HG03354 (cell line): ENCODE results near the gene DNASE1.

Source experiments
- ATAC-seq: cut with Tn5 transposase; IDR thresholded peaks from one replicate; pipeline ENCODE4 v1.9.1; 2021; ENCODE audit warnings: mild to moderate bottlenecking; ENCODE audit not compliant: unreplicated experiment, poor library complexity, severe bottlenecking

DNASE1 gene

GRCh38 chr16:3690980-3691720 lies 36.7 kb downstream of the DNASE1 start:
- no peak for ATAC-seq

DNA sequence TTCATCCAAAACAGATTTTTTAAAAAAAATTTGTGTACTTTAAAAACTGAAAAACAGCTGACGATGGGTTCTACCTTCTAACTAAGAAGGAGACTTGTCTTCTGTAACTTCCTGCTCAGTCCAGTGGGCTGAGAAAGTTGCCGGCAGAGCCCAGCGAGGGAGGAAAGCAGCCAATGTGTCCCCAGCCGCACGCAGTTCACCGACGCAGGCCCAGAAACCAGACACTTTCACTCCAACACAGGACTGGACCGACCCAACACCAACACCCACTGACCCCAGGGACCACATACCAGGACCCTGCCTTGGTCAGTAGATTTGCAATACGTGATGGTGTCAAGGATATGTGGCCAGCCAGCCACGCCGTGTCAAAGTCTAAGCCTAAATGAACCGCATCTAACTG lies 37.3 kb downstream of the DNASE1 start:
- no peak for ATAC-seq

- ATAC-seq, result no peak
These were observed 39.6 kb downstream of the DNASE1 start for GRCh38 chr16:3694051-3694450.

DNA sequence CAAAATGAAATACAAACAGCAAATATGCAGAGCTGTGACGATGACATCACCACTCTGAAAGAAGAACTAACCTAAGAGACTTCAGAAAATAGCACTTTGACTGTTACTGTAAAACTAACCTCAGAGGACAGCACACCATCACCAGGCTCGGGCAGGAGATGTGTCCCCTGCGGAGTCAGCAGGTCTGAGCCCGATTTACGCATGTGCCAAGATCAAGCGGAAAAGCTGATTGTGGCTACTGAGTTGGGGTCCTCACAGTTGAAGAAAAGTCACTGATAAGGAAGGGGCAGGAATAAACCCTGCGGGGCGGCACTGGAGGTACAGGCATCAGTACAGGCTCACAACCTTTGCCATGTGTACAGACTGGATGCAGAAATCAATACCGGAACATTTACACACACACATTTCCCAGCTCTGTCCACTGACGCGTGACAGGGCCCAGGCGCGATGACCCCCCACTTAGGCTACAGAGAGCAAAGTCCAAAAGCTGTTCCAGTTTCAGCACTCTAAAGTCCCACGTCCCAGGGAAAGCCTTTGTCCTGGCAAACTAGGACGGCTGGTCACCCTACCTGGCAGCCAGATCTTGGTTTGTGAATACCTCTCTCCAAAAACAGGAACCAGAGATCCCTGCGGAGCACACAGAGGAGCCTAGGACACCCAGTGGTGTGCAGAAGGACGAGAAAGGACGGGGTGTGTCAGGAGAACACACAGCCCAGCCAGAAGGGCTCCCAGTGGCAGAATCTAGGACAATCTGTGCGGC lies 41.3 kb downstream of the DNASE1 start:
- ATAC-seq, result no peak

- ATAC-seq, result no peak
These were observed 42.1 kb downstream of the DNASE1 start for GRCh38 chr16:3696425-3697218.

GRCh38 chr16:3698941-3699340 lies 44.5 kb downstream of the DNASE1 start:
- ATAC-seq, result no peak

DNA sequence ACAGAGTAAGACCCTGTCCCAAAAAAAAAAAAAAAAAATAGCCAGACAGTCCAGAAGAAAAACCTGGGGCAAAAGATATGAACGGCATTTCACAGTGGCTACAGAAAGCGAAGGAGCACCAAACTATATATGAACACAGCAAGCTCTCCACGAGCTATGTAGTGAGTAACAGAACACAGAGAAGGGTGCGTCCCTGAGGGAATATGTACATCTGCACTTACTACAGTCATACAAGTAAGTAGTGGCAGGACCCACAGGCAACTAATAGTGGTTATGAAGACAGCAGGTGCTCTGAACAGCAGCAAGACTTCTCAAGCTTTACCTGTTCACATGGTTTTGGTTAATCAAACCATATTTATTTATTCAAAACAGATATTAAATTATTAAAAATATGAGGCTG lies 47.0 kb downstream of the DNASE1 start:
- ATAC-seq, result no peak

- ATAC-seq, result no peak
These were observed 47.6 kb downstream of the DNASE1 start for GRCh38 chr16:3702082-3702481.

- no peak for ATAC-seq
These were observed 51.9 kb downstream of the DNASE1 start for GRCh38 chr16:3706253-3707012.
